NCI-H1417 (cell line): ENCODE data around the gene SCARB2.

Source experiments
- DNase-seq, 3 experiments: peaks; one replicate each; lab custom pipeline; 2025; lab: John Stamatoyannopoulos, UW

The SCARB2 gene

DNA sequence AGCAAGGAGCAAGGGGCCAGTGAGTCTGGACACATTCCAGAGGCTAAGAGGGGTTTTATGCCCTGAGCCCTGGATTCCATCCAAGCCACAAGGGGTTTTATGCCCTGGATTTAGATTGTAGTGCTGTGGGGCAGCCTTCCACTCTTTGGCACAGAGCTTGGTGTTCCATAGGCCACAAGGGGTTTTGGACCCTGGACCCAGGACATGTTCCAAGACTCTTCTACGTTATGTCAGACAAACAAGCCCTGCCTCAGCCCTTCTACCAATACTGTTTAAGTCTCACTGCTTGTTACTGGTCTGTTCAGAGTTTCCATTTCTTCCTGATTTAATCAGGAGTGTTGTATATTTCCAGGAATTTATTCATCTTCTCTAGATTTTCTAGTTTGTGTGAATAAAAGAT is 12.8 kb upstream of the SCARB2 start:
- DNase-seq = no peak

DNA sequence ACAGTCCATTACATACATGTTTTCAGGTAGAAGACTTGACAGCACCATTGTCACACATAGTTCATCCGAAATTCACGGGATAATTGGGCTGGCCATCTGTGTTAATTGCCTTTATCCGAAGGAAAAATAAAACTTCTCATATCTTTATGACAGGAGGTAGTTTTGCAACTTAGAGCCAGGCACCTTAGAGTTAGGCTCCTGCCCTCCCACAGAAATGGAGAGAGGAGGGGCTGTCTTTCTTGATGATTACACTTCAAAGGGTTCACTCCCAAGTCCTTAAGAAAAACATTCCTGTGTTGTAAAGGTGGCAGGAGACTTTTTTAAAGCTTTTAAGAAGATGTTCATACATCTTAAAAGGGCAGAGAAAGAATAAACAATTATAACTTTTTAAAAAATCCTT is 10.5 kb upstream of the SCARB2 start:
- DNase-seq = no peak

DNA sequence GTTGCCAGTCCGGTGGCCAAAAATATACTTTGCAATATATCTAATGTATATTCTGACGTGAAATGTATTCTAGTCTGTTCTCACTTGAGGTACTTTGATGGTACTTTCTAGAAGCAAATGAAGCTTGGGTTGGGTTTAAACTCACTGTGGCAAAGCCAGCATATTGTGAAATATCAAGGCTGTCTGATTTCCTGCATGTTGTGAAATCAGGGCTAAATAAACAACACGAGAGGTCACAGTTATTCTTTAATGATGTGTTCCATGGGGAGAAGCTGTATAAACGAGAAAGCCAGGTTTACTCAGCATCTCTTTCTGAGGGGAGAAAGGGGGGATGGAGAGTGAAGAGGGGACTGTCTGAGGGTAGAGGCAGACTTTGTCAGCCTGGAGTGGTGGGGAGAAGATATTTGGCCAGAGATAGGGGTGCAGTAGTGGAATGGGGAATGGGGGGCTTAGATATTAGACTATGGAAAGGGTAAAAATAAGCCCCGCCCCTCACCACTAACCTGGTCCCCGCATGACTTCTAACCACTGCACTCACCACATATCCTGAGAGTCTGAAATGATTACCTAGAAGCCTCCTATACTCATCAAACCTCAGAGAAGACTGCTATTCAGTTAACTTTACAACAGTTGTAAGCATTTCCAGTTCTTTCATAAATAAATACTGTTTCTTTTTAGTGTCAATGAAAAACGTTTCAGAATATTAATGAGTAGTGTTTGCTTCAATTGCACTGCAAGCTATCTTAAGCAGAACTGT is 5.9 kb upstream of the SCARB2 start:
- no peak for DNase-seq

DNA sequence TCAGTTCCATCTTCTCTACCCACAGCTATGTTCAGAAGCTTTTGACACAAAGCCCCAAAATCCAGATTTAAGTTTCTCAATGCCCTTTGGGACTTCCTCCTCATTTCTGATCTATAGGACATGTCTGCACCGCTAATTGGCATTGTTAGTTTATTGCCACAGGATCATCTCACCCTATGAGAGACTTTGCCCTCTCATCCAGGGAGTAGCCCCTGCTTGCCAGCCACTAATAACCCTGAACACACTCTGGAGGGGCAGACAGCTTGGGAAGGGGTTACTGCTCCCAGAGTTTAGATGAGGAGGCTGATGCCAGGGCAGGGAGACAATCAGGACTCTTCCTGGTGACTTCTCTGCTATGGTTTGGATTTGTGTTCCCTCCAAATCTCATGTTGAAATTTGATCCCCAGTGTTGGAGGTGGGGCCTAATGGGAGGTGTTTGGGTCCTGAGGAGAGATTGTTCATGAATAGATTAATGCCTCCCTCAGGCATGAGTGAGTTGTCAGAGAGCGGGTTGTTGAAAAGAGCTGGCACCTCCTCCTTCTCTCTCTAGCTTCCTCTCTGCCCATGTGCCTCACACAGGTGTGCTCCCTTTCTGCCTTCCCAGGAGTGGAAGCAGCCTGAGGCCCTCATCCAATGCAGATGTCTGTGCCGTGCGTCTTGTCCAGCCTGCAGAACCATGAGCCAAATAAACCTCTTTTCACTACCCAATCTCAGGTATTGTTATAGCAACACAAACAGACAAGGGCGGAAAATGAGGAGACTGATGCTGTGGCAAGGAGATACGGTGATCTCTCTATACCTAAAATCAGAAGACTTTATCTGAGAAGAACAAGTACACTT is 3.6 kb upstream of the SCARB2 start:
- DNase-seq = peak in 1 of 3 experiments; percentile 3

DNA sequence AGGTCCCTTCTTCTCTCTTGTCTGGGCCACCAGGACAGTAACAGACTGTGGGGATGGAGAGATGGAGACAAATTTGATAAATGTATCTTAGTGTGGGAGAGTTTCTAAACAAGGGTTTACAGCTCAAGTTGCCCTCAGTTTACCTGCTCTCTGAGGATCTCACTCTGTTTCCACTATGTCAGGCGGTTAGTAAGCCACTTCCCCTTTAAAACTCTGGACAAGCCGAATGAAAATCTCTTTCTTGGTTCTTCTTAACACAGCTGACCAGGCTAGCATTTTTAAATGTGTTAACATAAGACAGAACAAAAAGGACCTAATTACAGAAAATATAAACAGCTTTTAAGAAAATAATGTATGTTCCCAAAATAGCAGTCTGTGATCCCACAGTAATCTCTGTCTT is 2.9 kb upstream of the SCARB2 start:
- no peak for DNase-seq

DNA sequence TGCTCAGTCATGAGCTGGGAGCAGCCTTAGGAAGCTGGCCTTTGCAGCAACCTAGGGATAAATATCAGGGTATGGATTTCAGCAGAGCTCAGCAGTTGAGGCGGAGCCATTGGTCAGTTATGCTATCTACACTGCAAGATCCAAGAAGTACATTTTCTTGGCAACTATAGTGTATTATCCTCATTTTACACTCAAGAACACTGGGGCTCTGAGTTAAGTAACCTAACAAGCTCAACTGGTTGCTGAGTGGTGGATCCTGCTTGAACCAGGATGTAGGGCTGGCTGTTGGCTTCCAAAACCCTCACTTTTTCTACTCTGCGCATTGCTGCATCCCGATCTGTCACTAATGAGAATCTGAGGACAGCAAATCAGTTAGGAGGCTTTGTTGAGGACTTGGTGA is 1.5 kb upstream of the SCARB2 start:
- DNase-seq = no peak

DNA sequence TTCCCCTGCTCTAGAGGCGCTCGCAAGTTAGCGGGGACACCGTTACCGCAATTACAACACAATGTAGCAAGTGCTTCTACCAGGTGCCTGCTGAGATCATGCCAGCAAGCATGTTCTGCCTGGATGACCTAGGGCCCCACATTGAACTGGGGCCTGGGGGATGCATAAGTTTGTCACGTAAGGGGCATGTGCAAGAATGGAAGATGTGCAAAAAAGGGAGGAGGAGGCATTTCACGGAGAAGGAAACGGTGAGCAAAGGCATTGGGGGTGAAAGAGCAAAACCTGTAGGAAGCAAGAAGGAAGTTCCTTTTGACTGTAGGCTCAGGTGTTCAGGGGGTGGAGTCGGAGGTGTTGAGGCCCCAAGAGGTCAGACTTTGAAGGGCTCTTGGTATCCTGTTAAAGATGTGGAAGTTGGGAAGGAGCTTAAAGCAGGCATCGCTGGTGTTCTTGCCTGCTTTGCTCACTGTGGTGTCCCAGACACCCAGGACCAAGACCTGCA is 602 bp upstream of the SCARB2 start:
- no peak for DNase-seq

DNA sequence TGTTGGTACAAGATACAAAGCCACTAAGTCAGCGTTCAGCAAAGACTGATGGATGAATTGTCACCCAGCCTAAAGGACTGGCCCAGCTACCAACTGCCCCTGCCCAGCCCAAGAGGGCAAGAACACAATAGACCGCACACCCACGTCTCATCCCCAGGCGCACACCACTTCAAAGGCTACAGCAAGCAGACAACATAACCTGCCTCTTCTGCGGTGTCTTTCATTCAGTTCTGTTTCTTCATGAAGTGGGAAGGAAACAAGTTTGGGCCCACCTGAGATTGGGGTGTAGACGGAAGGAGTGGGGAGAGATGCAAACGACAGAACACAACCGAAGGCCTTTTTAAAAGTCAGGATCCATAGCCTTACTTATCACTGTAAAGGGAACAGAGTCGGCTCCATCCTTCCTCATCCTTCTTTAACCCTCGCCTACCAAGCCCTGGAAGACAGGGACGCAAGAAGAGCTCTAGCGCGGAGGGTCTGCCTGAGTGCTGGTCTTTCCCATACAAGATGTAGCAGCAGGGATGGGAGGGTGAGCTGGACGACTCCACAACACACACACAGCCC is 691 bp downstream of the SCARB2 start:
- DNase-seq = peak; percentile 40 to 74 (median 60)

DNA sequence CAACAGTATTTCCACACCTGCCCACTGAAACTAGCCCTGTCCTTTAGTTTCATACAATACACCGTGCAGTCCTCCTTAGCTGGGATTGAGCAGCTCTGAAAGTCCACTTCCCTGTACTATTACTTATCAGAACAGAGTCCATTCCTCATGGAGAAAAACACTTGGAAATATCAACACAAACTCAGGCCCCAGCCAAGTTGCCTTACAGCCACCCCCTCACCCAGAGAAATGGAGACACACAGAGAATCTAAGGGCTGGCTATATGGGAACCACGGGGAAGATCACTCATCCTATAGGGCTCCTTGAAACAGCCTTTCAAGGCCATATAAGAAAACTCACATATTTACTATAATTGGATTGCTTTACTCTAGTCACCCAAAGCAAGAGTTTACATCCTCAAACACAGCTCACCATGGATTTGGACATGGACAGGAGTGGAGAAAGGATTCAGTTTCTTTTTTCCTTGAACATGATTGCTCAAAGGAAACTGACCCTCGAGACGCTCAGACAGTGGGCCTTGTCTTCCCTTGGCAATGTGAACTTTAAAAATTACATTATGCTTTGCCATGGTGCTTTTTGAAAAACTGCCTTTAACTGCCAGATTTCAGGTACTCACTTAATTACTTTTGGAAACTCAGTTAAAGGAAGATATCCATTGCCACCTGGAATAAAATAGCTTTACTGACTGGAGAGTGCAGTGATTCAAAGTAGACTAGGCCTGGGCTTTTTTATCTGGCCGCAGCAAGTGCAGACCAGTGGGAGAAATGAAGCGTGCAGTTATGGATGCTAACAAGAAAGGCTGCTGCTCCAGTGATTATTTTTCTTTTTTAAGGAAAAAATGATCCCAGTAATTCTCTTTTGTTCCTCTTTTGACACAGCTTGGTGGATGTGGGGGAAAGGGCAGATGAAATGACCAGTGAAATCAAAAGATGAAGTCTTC is 1.6 kb downstream of the SCARB2 start:
- peak in 2 of 3 experiments; percentile 18 to 38 for DNase-seq

DNA sequence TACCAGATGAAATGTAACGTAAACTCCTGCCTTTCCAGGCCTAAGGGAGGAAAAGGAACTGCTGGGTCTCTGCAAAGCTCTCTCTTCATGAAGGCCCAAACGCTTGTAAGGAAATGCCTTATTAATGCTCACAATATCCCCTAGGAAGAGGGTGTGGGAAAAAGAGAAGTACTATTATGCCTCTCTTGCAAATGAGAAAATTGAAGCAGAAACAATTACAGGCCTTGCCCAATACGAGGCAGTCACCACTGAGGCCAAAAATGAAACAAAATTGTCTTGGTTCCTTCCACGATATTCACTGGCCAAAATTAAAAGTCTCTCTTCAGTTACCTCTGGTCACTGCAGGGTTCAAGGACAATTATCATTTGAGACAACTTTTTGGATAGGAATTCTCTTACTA is 3.2 kb downstream of the SCARB2 start:
- no peak for DNase-seq

DNA sequence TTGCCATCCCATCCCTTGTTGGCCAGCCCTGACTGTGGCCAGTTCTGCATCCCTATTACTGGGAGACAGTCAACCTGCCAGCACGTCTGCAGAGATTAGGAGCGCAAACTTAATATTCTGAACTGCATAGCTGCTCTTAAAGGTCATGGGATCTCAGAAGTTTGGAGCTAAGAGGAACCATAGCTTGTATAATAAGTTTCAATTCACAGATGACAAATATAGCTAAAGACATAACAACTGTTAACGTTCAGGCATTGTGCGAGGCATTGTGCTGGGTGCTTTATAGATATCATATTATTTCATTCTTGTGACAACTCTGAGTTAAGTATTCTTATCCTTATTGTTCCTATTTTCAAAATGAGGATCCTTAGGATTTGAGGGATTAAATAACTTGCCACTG is 3.7 kb downstream of the SCARB2 start:
- no peak for DNase-seq

DNA sequence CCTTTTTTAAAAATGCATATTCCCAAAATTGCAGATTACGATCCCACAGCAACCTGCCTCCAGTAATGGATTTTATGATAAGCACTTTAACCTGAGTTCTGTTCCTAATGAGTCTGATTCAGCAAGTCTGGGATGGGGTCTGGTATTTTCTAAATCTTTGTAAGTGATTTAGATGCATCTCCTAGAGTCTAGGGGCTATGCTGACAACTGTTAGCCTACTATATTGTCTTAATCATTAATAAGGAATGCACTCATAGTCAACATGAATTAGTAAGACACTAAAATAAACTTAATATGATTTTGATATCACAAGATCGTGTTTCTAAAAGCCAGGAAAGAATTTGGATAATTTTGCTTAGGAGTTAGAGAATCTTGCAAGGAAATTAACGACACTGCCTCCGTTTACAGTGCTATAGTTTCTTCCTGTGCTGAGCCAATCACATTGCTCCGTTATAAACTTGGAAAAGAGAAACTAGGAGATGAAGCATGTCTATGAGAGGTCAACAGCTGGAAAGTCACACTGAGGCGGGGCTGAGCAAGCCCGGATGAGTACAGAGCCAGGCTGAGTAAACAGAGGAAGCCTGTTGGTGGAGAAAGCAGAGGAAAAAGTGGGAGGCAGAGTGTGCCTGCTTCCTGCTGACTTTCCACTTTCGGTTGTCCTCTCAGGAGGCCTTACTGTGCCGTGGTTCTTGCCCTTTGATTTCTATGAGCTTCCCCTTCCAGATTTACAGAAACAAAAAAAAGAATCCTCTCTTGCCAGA is 5.4 kb downstream of the SCARB2 start:
- peak; percentile 50 to 71 (median 68) for DNase-seq

DNA sequence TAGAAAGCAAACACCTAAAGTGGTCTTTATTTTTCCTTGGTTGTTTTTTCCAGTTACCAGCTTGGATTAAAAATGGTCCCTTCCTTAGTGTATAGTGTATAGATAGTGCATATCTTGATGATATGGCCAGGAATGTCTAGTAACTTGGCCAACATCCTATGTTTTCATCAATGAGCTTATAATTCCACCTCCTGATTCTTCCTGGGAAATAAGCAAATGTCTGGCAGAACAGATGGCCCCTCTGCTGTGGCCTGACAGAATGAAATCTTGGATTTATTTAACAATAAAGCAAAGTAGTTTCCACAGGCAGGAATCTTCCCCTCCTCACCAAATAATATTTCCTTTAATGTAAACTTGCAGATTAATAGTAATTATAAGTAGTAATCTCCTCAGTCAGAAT is 6.1 kb downstream of the SCARB2 start:
- DNase-seq = no peak

DNA sequence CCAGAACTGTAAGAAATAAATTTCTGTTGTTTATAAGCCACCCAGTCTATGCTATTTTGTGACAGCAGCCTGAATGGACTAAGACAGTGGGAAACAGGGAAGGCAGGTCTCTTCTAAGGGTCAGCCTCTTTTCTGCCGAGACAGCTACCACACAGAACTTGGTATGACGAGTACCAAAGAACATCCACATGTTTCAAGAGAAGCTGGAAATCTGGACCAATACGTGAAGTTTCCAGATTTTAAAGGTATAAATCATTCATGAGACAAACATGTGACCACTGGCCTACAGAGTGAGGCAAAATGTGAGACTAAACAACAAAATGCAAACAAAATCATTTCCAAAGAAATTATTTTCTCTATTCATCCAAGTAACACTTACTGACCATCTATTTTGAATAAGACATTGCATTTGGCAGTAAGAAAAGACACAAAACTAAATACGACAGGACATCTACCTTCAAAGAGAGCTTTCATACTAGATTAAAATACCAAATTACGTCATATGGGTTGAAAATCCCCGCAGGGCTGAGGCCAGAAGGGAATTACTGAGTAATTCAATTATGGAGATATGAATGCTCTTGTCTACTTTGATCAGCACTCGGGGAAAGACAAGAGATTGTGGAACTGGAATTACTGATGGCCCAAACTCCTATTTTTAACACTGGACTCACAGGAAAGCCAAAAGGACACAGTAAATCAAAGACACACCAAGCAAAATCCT is 7.2 kb downstream of the SCARB2 start:
- DNase-seq = no peak

DNA sequence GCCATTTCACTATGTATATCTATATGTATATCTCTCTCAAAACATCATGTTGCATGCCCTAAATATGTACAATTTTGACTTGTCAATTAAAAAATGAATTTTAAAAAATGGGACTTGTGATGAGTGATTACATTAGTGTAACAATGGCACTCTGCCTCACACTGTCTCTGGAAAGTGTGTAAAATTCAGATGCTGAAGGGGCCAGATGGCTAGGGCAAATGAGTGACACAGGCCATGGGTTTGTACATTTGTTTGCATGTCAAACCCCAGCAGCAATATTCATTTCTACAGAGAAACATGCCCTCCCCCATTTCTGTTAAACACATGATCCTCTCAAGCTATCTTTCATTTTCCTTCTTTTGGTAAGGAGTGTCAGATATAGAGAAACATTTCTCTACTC is 8.1 kb downstream of the SCARB2 start:
- no peak for DNase-seq

DNA sequence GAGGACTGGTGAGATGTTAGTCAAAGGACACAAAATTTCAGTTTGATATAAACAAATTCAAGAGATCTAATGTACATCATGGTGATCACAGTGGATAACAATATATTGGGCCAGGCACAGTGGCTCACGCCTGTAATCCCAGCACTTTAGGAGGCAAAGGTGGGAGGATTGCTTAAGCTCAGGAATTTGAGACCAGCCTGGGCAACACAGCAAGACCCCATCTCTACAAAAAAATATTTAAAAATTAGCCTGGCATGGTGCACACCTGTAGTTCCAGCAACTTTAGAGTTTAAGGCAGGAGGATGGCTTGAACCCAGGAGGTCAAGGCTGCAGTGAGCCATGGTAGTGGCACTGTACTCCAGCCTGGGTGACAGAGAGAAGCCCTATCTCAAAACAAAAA is 8.7 kb downstream of the SCARB2 start:
- no peak for DNase-seq

DNA sequence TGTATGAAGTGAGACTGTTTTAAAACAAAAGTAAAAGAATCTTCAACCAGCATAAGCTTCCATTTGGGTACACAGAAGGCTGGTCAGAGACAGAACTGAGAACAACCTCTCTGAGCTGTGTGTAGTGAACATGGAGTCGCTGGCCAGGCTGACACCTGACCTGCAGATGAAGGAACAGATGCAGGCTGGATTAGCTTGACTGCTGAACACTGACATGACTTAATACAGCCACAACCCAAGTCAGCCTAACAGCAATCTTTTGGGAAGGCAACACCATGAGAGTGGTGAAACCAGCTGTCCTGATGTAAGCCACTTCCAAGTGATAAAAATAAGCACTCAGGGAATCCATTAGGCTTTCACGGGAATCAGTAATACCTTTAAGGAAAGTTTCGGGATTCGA is 10.1 kb downstream of the SCARB2 start:
- DNase-seq = peak in 1 of 3 experiments; percentile 41

DNA sequence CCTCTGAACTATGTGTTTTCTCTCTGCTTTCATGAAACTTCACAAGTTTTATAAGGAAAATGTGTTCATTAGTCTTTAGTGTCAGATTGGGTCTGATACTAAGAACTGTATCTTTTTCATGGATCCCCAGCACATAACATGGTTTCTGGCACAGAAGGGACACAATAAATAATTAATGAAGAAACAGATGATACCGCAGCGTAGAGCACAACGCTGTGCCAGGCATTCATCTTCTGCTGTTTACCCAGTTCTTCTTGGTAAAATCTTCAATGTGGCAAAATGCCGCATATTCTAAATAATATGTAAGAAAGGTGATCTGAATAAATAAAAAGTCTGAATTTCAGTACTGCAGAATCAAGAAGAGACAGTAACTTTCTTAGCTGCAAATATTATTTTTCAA is 12.3 kb downstream of the SCARB2 start:
- no peak for DNase-seq

DNA sequence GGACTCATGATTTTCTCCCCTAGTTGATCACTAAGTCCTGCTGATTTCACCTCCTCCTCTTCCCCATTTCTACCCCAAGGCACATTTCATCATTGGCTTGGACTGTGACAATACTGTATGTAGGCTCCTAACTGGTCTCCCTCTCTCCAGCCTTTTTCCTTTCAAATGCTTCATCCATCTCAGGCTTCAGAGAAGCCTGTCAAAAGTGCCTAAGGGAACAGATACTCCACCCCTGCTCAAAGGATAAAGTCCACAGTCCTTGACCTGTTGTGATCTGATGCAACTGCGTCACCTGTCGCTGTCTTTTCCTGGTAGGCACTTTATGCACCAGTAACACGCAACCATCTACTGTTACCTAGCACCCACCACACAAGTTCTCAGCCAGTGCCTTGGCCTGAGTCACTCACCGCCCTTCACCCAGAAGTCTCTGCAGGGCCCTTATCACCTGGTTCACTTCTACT is 12.8 kb downstream of the SCARB2 start:
- DNase-seq = peak; percentile 12 to 85 (median 62)

DNA sequence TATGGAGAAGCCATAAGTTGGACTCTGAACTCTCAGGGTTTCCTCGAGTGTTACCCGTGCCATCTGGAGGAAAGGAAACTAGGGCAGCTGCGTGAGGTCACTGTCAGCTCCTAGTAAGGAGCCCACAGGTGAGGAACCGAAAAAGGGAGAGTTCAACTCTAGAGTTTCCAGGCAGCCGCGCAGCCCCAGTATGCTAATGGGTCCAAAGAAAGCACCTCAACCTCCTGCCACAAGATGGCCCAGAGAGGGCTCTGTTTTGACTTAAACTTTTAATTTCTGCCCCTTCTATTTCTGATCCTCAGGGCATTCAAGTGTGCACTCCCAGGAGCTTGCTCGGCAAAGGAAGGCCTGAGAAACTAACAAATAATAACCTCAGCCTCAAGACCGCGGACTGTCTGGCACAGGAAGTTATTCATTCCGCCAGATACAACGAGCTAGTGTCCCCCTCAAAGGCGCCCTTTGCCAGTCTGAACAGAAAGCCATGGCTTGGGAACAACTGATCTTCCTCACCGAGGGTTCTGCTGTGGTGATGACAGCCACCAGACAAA is 13.9 kb downstream of the SCARB2 start:
- DNase-seq = no peak
